Naive thymus-derived CD8-positive, alpha-beta T cell (primary cell): Measurements from ENCODE around the gene BCL7C. TPM values are rescaled to one million over a fixed set of nuclear protein-coding genes. Genes with fewer than 3 reads are reported as not detected.

Experiments
- microRNA-seq: library from miRNA; unstranded; fragments of <30 nt; microRNA quantifications from one replicate; pipeline ENCODE4 v1.2.0, GENCODE V29; 2022; ENCODE audit warnings: borderline microRNAs expressed
- polyA plus RNA-seq, 3 donors: library from polyadenylated mRNA; unstranded; fragments of 300-500 nt; fragmentation: Illumina TruSeq; gene quantifications; one replicate each; pipeline ENCODE4 v1.2.3, GENCODE V29; 2021
- total RNA-seq, 8 experiments: library from RNA in 2 of 8; stranded (reverse) in 2 of 8; gene quantifications; one replicate each; pipeline ENCODE4 v1.2.3 and lab custom pipeline; 2021 to 2026

Gene BCL7C
- total and polyA plus RNA-seq, 5 experiments from 2014 or later: 24.2 to 38.8 (median 33.9) TPM

Small RNA genes lying within 50 kb of the gene (microRNA-seq; reads per million reads assigned to microRNA genes)
- 1.0 reads per million for gene MIR4519
- not detected for gene MIR762

Other genes starting within 250 kb of the BCL7C start
- gene PRR14, start 243.1 kb downstream of the BCL7C start, total RNA-seq: 10 to 100 TPM; 81.4 to 83.8 TPM
- 10 to 100 TPM; 13.3 to 22.3 (median 15.3) TPM for gene PRR14, start 243.1 kb downstream of the BCL7C start, polyA plus RNA-seq
- gene FBRS, start 235.6 kb downstream of the BCL7C start, total RNA-seq: 100 to 1,000 TPM; 208 to 221 TPM
- 1 to 10 TPM; 3.2 to 8.0 (median 4.4) TPM for gene FBRS, start 235.6 kb downstream of the BCL7C start, polyA plus RNA-seq
- gene SRCAP, start 194.9 kb downstream of the BCL7C start, total RNA-seq: 100 to 1,000 TPM; 107 to 110 TPM
- gene SRCAP, start 194.9 kb downstream of the BCL7C start, polyA plus RNA-seq: 10 to 100 TPM in 2 of 3 donors, 1 to 10 TPM in 1; 5.2 to 31.3 (median 14.9) TPM
- 10 to 100 TPM; 50.2 to 53.7 TPM for gene PHKG2, start 145.7 kb downstream of the BCL7C start, total RNA-seq
- gene PHKG2, start 145.7 kb downstream of the BCL7C start, polyA plus RNA-seq: 10 to 100 TPM; 39.7 to 43.1 (median 40.6) TPM
- 1 to 10 TPM; 2.0 to 4.1 TPM for gene CFAP119, start 132.0 kb downstream of the BCL7C start, total RNA-seq
- gene CFAP119, start 132.0 kb downstream of the BCL7C start, polyA plus RNA-seq: under 1 TPM; 0.11 to 0.38 (median 0.31) TPM
- 100 to 1,000 TPM; 112 to 114 TPM for gene RNF40, start 131.8 kb downstream of the BCL7C start, total RNA-seq
- 10 to 100 TPM; 24.4 to 52.4 (median 27.2) TPM for gene RNF40, start 131.8 kb downstream of the BCL7C start, polyA plus RNA-seq
- gene ZNF629, start 106.9 kb downstream of the BCL7C start, total RNA-seq: 1 to 10 TPM; 9.3 to 10.0 TPM
- 1 to 10 TPM in 1 of 3 donors, under 1 TPM in 2; 0.17 to 2.5 (median 0.91) TPM for gene ZNF629, start 106.9 kb downstream of the BCL7C start, polyA plus RNA-seq
- 1 to 10 TPM; 1.0 to 1.3 TPM for gene CTF1, start 2.5 kb upstream of the BCL7C start, total RNA-seq
- under 1 TPM in 1 of 3 donors, not detected in 2; 0.14 TPM for gene CTF1, start 2.5 kb upstream of the BCL7C start, polyA plus RNA-seq
- 10 to 100 TPM; 13.1 to 16.8 TPM for gene FBXL19, start 29.5 kb upstream of the BCL7C start, total RNA-seq
- gene FBXL19, start 29.5 kb upstream of the BCL7C start, polyA plus RNA-seq: under 1 TPM; 0.06 to 0.29 (median 0.16) TPM
- gene ORAI3, start 55.0 kb upstream of the BCL7C start, total RNA-seq: 10 to 100 TPM; 18.6 to 20.8 TPM
- gene ORAI3, start 55.0 kb upstream of the BCL7C start, polyA plus RNA-seq: 10 to 100 TPM; 15.2 to 16.0 (median 15.5) TPM
- gene SETD1A, start 63.7 kb upstream of the BCL7C start, total RNA-seq: 10 to 100 TPM; 39.5 to 44.3 TPM
- gene SETD1A, start 63.7 kb upstream of the BCL7C start, polyA plus RNA-seq: 1 to 10 TPM in 1 of 3 donors, under 1 TPM in 2; 0.35 to 2.0 (median 0.77) TPM
- 1 to 10 TPM; 1.2 to 1.9 TPM for gene HSD3B7, start 91.1 kb upstream of the BCL7C start, total RNA-seq
- under 1 TPM in 2 of 3 donors, not detected in 1; 0.07 to 0.08 TPM for gene HSD3B7, start 91.1 kb upstream of the BCL7C start, polyA plus RNA-seq
- 1 to 10 TPM; 2.9 to 3.9 TPM for gene STX1B, start 116.6 kb upstream of the BCL7C start, total RNA-seq
- under 1 TPM in 2 of 3 donors, not detected in 1; 0.07 to 0.49 TPM for gene STX1B, start 116.6 kb upstream of the BCL7C start, polyA plus RNA-seq
- gene STX4, start 139.5 kb upstream of the BCL7C start, total RNA-seq: 100 to 1,000 TPM in 1 of 2 experiments, 10 to 100 TPM in 1; 97.9 to 100 TPM
- gene STX4, start 139.5 kb upstream of the BCL7C start, polyA plus RNA-seq: 10 to 100 TPM; 23.2 to 31.3 (median 23.7) TPM
- gene ZNF668, start 180.2 kb upstream of the BCL7C start, total RNA-seq: 10 to 100 TPM; 11.7 to 13.7 TPM
- gene ZNF668, start 180.2 kb upstream of the BCL7C start, polyA plus RNA-seq: 1 to 10 TPM; 4.2 to 9.1 (median 7.5) TPM
- 10 to 100 TPM; 33.2 to 35.7 TPM for gene ZNF646, start 180.3 kb upstream of the BCL7C start, total RNA-seq
- 1 to 10 TPM; 2.8 to 9.1 (median 4.0) TPM for gene ZNF646, start 180.3 kb upstream of the BCL7C start, polyA plus RNA-seq
- 10 to 100 TPM; 11.1 to 11.4 TPM for gene PRSS53, start 194.9 kb upstream of the BCL7C start, total RNA-seq
- gene PRSS53, start 194.9 kb upstream of the BCL7C start, polyA plus RNA-seq: under 1 TPM; 0.49 to 0.54 (median 0.51) TPM
- 10 to 100 TPM; 42.0 to 47.8 TPM for gene VKORC1, start 200.7 kb upstream of the BCL7C start, total RNA-seq
- 100 to 1,000 TPM in 1 of 3 donors, 10 to 100 TPM in 2; 98.2 to 109 (median 99.1) TPM for gene VKORC1, start 200.7 kb upstream of the BCL7C start, polyA plus RNA-seq
- gene BCKDK, start 214.3 kb upstream of the BCL7C start, total RNA-seq: 10 to 100 TPM; 17.1 to 19.7 TPM
- gene BCKDK, start 214.3 kb upstream of the BCL7C start, polyA plus RNA-seq: 10 to 100 TPM; 20.8 to 30.8 (median 23.4) TPM
- 100 to 1,000 TPM; 118 to 123 TPM for gene KAT8, start 223.6 kb upstream of the BCL7C start, total RNA-seq
- 10 to 100 TPM; 58.0 to 90.5 (median 67.4) TPM for gene KAT8, start 223.6 kb upstream of the BCL7C start, polyA plus RNA-seq
- not detected for gene PRSS8, start 241.7 kb upstream of the BCL7C start, total RNA-seq
- gene PRSS8, start 241.7 kb upstream of the BCL7C start, polyA plus RNA-seq: not detected